ENCODE data around the gene CSF1R.

CSF1R gene

GRCh38 chr5:150078802-150079689 is 7.3 kb downstream of the CSF1R start:
- Histone ChIP-seq H3K4me1 (ENCODE audit: control insufficient read depth, low read length) (peaks cover 16% of the 10 kb centered on the region), H3K36me3 (ENCODE audit: control insufficient read depth, low read length) (no peaks in the 10 kb centered on the region), H3K4me3 (ENCODE audit: low read length) (no peak overlapping the region), H3K9me3 (ENCODE audit: control insufficient read depth, insufficient read depth, low read length) (no peaks in the 10 kb centered on the region), H3F3A (ENCODE audit: control insufficient read depth, insufficient read depth) (no peaks in the 10 kb centered on the region), H3K79me2 (ENCODE audit: control insufficient read depth, low read length) (no peaks in the 10 kb centered on the region), H3K4me2 (ENCODE audit: low read length) (no peak overlapping the region), H3K27me3 (ENCODE audit: control insufficient read depth, low read length) (peaks cover 20% of the 10 kb centered on the region), H3K27ac (ENCODE audit: low read depth, low read length) (no peak overlapping the region), H4K20me1 (ENCODE audit: control insufficient read depth, insufficient read depth, low read depth, low read length) (peaks cover 3% of the 10 kb centered on the region; the same call in 1 of the 2 replicates), H3K9me2 (replicated peaks; ENCODE audit: control insufficient read depth, low read length) (no peaks in the 10 kb centered on the region)
- TF ChIP-seq, protein P1, sequence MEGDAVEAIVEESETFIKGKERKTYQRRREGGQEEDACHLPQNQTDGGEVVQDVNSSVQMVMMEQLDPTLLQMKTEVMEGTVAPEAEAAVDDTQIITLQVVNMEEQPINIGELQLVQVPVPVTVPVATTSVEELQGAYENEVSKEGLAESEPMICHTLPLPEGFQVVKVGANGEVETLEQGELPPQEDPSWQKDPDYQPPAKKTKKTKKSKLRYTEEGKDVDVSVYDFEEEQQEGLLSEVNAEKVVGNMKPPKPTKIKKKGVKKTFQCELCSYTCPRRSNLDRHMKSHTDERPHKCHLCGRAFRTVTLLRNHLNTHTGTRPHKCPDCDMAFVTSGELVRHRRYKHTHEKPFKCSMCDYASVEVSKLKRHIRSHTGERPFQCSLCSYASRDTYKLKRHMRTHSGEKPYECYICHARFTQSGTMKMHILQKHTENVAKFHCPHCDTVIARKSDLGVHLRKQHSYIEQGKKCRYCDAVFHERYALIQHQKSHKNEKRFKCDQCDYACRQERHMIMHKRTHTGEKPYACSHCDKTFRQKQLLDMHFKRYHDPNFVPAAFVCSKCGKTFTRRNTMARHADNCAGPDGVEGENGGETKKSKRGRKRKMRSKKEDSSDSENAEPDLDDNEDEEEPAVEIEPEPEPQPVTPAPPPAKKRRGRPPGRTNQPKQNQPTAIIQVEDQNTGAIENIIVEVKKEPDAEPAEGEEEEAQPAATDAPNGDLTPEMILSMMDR (IDR thresholded peaks at IDR 0.05; ENCODE audit: low read depth, low read length, poor library complexity, severe bottlenecking) = no peak
- no peak for TF ChIP-seq EZH2phosphoT487 (IDR thresholded peaks at IDR 0.05; ENCODE audit: borderline replicate concordance, low read length)

- peaks cover 3% of the 10 kb centered on the region; the same call in 1 of the 2 replicates for H4K20me1 ChIP-seq (ENCODE audit: control insufficient read depth, insufficient read depth, low read depth, low read length)
- H3K27ac ChIP-seq (ENCODE audit: low read depth, low read length) = no peak overlapping the region
- H3K79me2 ChIP-seq (ENCODE audit: control insufficient read depth, low read length) = no peaks in the 10 kb centered on the region
- no peaks in the 10 kb centered on the region for H3K36me3 ChIP-seq (ENCODE audit: control insufficient read depth, low read length)
- peaks cover 16% of the 10 kb centered on the region for H3K4me1 ChIP-seq (ENCODE audit: control insufficient read depth, low read length)
- H3K27me3 ChIP-seq (ENCODE audit: control insufficient read depth, low read length) = peaks cover 16% of the 10 kb centered on the region
- no peak overlapping the region for H3K4me3 ChIP-seq (ENCODE audit: low read length)
- H3K4me2 ChIP-seq (ENCODE audit: low read length) = no peak overlapping the region
- H3K9me2 ChIP-seq (replicated peaks; ENCODE audit: control insufficient read depth, low read length) = no peaks in the 10 kb centered on the region
- TF ChIP-seq EZH2phosphoT487 (IDR thresholded peaks at IDR 0.05; ENCODE audit: borderline replicate concordance, low read length) = no peak
- TF ChIP-seq, protein P1 (IDR thresholded peaks at IDR 0.05; ENCODE audit: low read depth, low read length, poor library complexity, severe bottlenecking) = no peak
- no peaks in the 10 kb centered on the region for H3K9me3 ChIP-seq (ENCODE audit: control insufficient read depth, insufficient read depth, low read length)
- no peaks in the 10 kb centered on the region for H3F3A ChIP-seq (ENCODE audit: control insufficient read depth, insufficient read depth)
Measured at GRCh38 chr5:150077996-150078801, 8.2 kb downstream of the CSF1R start.

DNA sequence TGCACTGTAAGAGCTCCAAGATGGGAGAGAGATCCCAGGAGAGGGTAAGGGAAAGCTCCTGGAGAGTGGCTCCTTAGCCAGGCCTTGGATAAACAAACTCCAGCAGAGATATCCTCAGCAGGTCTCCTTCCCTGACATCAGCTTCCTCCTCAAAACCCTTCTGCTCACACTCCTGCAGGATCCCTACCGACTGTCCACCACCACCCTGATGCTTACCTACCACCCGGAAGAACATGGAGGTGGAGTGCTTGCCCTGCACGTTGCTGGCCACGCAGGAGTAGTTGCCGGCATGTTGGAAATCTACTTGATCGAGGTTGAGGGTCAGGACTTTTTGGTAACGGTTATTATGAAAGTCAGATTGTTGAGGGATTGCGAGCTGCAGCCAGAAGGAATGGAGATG is 9.3 kb downstream of the CSF1R start:
- no peak overlapping the region for H3K4me2 ChIP-seq (ENCODE audit: low read length)
- peaks cover 14% of the 10 kb centered on the region for H3K27me3 ChIP-seq (ENCODE audit: control insufficient read depth, low read length)
- TF ChIP-seq, protein P1 (IDR thresholded peaks at IDR 0.05; ENCODE audit: low read depth, low read length, poor library complexity, severe bottlenecking) = no peak
- TF ChIP-seq EZH2phosphoT487 (IDR thresholded peaks at IDR 0.05; ENCODE audit: borderline replicate concordance, low read length) = no peak

More for the DNA sequence above, 9.3 kb downstream of the CSF1R start:
- Histone ChIP-seq H3K4me1 (ENCODE audit: control insufficient read depth, low read length) (peaks cover 10% of the 10 kb centered on the region), H3K9me2 (replicated peaks; ENCODE audit: control insufficient read depth, low read length) (no peaks in the 10 kb centered on the region), H3K9me3 (ENCODE audit: control insufficient read depth, insufficient read depth, low read length) (no peaks in the 10 kb centered on the region), H3F3A (ENCODE audit: control insufficient read depth, insufficient read depth) (no peaks in the 10 kb centered on the region), H4K20me1 (ENCODE audit: control insufficient read depth, insufficient read depth, low read depth, low read length) (peaks cover 1% of the 10 kb centered on the region; the same call in 1 of the 2 replicates), H3K4me3 (ENCODE audit: low read length) (no peak overlapping the region), H3K27ac (ENCODE audit: low read depth, low read length) (no peak overlapping the region), H3K36me3 (ENCODE audit: control insufficient read depth, low read length) (no peaks in the 10 kb centered on the region), H3K79me2 (ENCODE audit: control insufficient read depth, low read length) (no peaks in the 10 kb centered on the region)

Data from DOHH2 (cell line).